ENCODE data around the gene ALDH16A1.
A peak's percentile ranks its signal among the peaks of the same experiment; 100 is the strongest.

Gene ALDH16A1

DNA sequence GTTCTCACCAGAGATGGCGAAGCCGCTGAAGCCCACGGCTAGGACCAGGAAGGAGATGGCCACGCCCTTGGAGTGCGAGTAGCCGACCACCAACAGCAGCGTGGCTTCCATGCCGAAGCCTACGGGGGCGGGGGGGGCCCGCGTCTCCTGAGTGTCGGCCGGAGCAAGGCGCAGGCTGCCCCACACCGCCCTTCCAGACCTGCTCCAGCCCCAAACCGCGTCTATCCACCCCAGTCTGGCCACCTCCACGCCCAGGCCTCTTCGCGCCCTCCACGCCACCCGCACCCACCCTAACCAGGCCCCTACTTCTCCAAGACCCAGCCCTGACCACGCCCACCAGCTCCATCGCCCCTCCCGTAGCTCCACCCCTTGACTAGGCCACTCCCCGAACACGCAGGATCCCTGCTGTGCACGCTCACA, 21.7 kb upstream of the ALDH16A1 start:
- H3K9me3 Mint-ChIP-seq, result no peaks in the 10 kb centered on the region
- no peak overlapping the region for H3K4me3 Mint-ChIP-seq
- H3K36me3 Mint-ChIP-seq, result peaks cover 2% of the 10 kb centered on the region
- peaks cover 43% of the 10 kb centered on the region for H3K4me1 Mint-ChIP-seq
- H3K27ac Mint-ChIP-seq, result no peak overlapping the region
- H3K27me3 Mint-ChIP-seq, result peaks cover 66% of the 10 kb centered on the region

DNA sequence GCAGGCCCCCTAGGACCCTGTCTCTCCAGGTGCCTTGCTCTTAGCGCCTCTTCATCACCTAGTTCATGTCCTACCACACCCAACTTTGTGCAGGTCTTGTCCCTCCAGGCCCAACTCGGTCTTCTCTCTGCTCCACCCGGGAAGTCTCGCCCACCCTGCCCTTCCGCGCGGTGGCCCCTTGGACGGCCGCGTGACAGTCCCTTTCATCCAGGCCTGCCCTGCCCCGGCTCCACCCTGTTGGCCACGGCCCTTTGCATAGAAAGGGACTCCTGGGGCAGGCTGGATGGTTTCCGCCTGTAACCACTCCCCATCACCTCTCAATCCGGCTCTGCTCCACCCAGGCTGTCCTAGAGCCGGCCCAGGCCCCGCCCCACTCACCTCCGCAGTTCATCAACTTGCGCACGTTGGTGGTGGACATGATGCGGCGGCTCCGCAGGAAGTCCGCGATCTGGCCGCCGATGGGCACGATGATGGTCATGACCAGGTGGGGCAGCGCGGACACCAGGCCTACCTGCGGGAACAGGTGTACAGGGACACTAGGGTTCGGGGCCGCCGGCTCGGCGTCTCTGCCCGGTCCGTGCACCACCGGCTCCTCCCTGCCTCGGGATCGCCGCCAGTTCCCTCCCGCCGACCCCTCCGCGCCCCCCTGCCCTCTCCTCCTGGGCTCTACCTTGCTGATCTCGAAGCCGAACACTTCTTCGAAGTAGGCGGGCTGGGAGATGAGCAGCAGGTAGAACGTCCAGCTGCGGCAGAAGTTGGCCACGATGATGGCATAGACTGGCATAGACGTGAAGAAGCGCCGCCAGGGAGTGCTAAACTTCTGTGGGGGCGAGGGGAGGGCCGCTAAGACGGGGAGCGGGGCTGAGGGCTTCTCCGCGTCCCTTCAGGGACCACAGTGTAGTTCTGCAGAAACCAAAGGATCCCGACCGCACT, 20.6 kb upstream of the ALDH16A1 start:
- peaks cover 33% of the 10 kb centered on the region for H3K4me1 Mint-ChIP-seq
- peaks cover 2% of the 10 kb centered on the region for H3K36me3 Mint-ChIP-seq
- H3K9me3 Mint-ChIP-seq, result no peaks in the 10 kb centered on the region
- H3K4me3 Mint-ChIP-seq, result no peak overlapping the region
- H3K27me3 Mint-ChIP-seq, result peaks cover 62% of the 10 kb centered on the region
- H3K27ac Mint-ChIP-seq, result no peak overlapping the region

DNA sequence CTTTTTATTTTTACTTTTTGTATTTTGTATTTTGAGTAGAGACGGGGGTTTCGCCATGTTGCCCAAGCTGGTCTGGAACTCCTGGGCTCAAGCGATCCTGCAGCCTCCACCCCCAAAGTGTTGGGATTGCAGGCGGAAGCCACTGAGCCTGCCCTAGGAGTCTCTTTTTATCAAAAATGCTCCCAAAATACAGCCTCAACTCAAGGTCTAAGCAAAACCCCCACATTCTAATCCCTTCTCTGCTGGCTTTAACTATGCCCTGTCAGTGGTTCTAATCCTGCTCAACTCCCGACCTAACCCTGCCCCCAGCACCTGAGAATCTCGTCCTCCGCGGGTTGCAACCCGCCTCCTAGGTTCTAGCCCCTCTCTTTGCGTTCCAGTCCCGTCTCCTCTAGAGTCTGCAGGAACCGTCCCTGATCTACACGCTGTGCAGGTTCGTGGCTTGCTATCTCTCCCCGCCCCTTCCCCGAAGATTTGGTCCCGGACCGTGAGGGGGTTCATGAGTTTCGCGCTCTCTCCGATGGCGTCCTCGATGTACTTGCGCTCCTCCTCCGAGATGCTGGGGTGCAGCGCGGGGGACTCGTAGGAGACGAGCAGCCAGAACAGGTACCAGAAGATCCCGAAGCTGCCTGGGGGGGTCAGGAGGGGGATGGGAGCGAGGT, 19.7 kb upstream of the ALDH16A1 start:
- H3K9me3 Mint-ChIP-seq, result no peaks in the 10 kb centered on the region
- H3K4me3 Mint-ChIP-seq, result peak overlapping the region; percentile 5
- no peak overlapping the region for H3K27ac Mint-ChIP-seq
- H3K27me3 Mint-ChIP-seq, result peaks cover 64% of the 10 kb centered on the region
- H3K4me1 Mint-ChIP-seq, result peaks cover 25% of the 10 kb centered on the region
- H3K36me3 Mint-ChIP-seq, result peaks cover 2% of the 10 kb centered on the region

DNA sequence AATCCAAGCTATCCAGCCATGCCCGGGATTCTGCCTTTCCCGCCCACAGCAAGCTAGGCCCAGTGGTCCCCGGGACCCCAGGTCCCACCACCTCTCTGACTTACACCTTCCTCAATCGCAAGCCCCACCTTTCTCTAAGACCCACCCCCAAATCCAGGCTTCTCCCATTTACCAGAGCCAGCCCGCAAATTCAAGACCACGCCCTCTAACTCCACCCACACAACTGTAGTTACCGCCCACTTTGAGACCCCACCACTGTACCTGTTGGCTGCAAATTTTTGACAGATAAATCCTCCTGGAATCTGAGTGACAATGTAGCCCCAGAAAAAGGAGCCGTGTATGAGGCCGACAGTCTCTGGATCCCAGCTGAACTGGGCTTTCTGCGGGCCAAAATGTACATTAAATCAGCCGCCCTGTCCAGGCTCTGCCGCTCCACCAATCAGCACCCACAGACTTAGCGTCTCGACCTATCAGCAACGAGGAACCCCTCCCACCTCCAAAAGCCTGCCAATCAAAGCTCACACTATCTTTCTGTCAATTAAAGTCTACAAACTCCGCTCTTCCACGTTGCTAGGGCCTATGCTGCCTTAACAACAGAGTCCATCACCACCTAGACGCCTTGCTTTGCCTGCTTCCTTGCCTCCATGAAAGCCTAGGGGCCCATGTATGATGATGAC, 18.0 kb upstream of the ALDH16A1 start:
- Mint-ChIP-seq H3K36me3 (peaks cover 2% of the 10 kb centered on the region), H3K27ac (peak overlapping the region; percentile 5), H3K4me3 (no peak overlapping the region), H3K27me3 (peaks cover 69% of the 10 kb centered on the region), H3K4me1 (peaks cover 20% of the 10 kb centered on the region), H3K9me3 (no peaks in the 10 kb centered on the region)

DNA sequence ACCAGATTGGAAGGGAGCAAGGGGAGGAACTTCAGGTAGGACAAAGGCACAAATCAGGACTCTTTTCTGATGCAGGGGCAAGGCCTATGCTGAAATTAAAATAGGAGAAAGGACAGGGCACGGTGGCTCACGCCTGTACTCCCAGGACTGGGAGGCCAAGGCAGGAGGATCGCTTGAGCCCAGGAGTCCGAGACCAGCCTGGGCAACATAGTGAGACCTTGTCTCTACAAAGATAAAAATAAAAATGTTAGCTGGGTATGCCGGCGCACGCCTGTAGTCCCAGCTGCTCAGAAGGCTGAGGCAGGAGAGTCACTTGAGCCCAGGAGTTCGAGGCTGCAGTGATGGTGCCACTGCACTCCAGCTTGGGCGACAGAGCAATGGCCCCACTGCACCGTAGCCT, 17.4 kb upstream of the ALDH16A1 start:
- H3K27me3 Mint-ChIP-seq, result peaks cover 69% of the 10 kb centered on the region
- peaks cover 2% of the 10 kb centered on the region for H3K36me3 Mint-ChIP-seq
- peak overlapping the region; percentile 38 for H3K27ac Mint-ChIP-seq
- peaks cover 24% of the 10 kb centered on the region for H3K4me1 Mint-ChIP-seq
- no peak overlapping the region for H3K4me3 Mint-ChIP-seq
- no peaks in the 10 kb centered on the region for H3K9me3 Mint-ChIP-seq

DNA sequence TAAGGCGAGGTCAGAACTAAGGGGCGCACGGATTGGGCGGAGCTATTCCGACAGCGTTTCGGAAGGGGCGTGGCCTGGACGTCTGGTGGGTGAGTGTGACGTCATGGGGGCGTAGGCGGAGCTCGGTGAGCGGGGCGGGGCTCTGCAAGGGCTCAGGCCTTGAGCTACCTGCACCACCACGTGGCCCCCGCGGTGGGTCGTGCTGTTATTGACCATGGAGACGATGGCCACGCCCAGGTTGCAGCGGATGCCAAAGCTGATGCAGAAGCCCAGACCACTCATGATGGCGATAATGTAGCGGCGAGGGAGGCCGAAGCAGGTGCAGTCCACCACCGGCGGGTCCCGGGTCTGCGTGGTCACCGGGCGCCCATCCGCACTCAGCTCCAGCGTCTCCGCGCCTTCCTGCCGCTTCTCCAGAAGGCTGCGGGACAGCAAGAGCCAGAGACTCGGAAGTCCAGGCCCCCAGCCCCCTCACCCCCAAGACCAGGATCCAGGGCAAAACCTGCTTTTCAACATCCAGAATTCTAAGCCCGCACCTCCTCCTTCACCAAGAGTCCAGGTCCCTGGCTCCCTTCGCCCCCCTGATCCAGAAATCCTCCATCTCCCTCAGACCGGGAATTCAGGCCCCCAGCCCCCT, 16.5 kb upstream of the ALDH16A1 start:
- peaks cover 28% of the 10 kb centered on the region for H3K4me1 Mint-ChIP-seq
- no peaks in the 10 kb centered on the region for H3K36me3 Mint-ChIP-seq
- no peaks in the 10 kb centered on the region for H3K9me3 Mint-ChIP-seq
- peak overlapping the region; percentile 70 for H3K27ac Mint-ChIP-seq
- no peak overlapping the region for H3K4me3 Mint-ChIP-seq
- peaks cover 70% of the 10 kb centered on the region for H3K27me3 Mint-ChIP-seq

DNA sequence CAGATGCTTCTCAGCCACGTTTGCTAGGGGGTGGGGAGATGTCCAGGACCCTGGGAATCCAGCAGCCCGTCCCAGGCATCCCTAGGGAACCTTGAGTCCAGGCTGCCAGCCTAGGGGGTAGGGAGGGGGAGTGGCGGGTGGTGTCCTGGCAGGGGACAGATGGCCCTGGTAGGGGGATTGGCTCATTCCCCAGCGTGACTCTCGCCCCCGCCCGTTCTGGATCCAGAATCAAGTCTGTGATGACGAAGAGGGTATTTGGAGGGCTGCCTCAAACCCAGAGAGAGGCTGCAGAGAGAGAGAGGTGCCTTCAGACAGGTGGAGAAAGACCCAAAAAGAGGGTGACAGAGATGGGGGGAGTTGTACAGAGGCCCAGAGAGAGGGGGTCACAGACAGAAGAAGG, 15.8 kb upstream of the ALDH16A1 start:
- H3K4me3 Mint-ChIP-seq, result no peak overlapping the region
- H3K27me3 Mint-ChIP-seq, result peaks cover 73% of the 10 kb centered on the region
- no peak overlapping the region for H3K27ac Mint-ChIP-seq
- no peaks in the 10 kb centered on the region for H3K36me3 Mint-ChIP-seq
- H3K4me1 Mint-ChIP-seq, result peaks cover 32% of the 10 kb centered on the region
- no peaks in the 10 kb centered on the region for H3K9me3 Mint-ChIP-seq

DNA sequence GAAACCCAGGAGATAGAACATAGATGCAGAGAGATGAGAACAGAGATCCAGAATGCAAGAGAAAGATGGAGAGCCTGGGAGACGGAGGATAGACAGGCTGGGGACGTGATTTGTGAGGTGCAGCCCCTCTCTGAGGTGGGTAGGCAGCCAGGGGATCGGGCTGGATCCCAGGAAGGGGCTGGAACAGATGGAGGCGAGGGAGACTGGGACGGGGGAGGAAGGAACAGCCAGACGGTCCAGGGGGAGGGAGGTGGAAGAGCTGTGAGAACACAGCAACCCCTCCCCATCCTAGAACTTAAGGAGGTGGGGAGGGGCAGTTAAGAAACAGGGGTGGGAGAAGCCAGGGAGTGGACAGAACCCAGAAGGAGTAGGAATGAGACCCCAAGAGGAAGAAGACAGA, 14.8 kb upstream of the ALDH16A1 start:
- Mint-ChIP-seq H3K27me3 (peaks cover 68% of the 10 kb centered on the region), H3K36me3 (no peaks in the 10 kb centered on the region), H3K9me3 (no peaks in the 10 kb centered on the region), H3K4me3 (no peak overlapping the region), H3K4me1 (peaks cover 29% of the 10 kb centered on the region), H3K27ac (no peak overlapping the region)

DNA sequence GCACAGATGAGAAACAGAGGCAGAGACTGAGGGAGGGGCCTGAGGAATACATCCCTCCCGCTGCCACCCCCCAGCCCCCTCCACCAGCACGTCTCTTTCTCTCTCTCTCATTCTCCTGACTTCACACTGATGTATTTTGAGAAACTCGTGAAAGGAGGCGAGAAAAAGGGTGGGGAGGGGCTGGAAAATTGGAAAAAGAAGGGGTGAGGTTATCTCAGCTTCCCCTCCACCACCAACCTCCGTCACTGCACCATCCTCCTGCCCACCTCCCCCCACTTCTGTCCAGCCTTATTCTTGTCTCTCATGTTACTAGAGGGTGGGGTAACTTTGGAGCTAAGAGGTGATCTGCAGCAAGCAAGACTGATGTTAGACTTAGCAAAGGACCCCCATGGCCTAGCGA, 13.2 kb upstream of the ALDH16A1 start:
- no peak overlapping the region for H3K4me3 Mint-ChIP-seq
- peaks cover 33% of the 10 kb centered on the region for H3K4me1 Mint-ChIP-seq
- no peaks in the 10 kb centered on the region for H3K9me3 Mint-ChIP-seq
- peaks cover 62% of the 10 kb centered on the region for H3K27me3 Mint-ChIP-seq
- no peak overlapping the region for H3K27ac Mint-ChIP-seq
- no peaks in the 10 kb centered on the region for H3K36me3 Mint-ChIP-seq

DNA sequence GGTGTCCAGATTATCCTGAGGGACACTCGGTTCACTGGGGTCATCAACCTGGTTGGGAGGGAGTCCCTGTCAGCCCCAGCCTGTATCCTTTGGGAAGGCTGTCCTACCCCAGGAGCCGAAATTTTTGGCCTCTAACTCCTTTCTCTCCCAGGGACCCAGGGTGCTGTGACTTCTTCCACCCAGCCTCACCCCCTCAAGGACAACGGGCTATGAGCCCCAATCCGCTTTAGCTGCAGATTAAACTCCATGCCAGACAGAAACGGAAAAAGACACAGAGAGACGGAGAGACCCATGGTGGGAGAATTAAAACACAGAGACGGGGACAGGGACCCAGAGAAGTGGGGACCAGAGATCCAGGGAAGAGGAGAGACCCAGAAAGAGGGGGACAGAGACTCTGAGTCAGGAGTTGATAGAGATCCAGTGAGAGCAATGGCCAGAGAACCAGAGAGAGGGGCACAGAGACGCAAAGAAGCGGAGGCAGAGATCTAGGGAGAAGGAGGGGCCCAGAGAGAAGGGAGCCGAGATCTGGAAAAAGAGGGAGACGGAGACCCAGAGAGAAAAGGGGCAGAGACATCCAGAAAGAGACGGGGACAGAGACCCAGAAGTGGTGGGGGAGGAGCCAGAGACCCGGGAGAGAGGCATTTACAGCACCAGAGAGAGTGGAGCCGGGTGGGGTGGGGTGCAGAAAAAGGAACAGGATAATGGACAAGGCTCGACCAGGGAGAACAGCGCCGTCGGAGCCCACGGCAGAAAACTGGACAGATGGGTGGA, 12.4 kb upstream of the ALDH16A1 start:
- H3K36me3 Mint-ChIP-seq, result no peaks in the 10 kb centered on the region
- peaks cover 54% of the 10 kb centered on the region for H3K27me3 Mint-ChIP-seq
- H3K27ac Mint-ChIP-seq, result no peak overlapping the region
- H3K4me3 Mint-ChIP-seq, result peak overlapping the region; percentile 83
- H3K4me1 Mint-ChIP-seq, result peaks cover 38% of the 10 kb centered on the region
- H3K9me3 Mint-ChIP-seq, result no peaks in the 10 kb centered on the region

DNA sequence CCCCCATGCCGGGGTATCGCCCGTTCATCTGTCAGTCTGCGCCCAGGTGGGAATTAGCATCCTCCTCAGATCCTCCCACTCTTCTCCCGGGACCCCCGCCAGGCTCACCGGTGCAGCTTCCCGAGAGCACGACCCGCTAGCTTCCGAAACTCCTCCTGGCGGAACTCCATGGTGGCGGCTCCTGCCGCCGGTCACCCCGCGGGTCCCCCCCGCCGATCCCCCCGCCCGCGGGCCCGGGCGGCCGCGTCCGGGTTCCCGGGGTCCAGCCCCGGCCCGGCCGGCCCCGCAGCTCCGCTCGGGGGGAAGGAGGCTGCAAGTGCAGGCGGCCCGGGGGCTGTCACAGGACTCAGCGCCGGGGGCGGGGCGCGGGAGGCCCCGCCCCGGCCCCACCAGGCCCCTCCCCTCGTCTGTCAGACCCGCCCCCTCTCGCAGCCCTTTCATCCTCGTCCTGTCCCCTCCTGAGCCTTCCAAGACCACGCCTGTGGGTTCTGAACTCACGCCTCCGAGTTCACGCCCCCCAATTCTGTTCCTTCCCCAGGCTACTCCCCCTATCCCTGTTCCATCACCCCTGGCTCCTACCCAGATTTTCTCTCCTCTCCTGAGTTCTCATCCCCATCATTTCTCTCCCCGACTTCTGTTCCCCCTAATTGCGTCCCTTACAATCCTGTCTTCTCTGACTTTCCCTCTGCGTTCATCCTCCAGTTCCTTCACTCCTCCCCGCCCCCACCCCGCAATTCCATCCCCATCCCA, 11.6 kb upstream of the ALDH16A1 start, which contains the start of gene SLC17A7:
SLC17A7 (minus strand) TSS at position 318 of the 750 bp plus-strand sequence; CDS start at position 170, 148 bp downstream.
- Mint-ChIP-seq H3K27me3 (peaks cover 46% of the 10 kb centered on the region), H3K4me1 (peaks cover 33% of the 10 kb centered on the region), H3K27ac (peak within 1 kb of the TSS; percentile 57), H3K4me3 (peak within 1 kb of the TSS; percentile 83), H3K36me3 (no peaks in the 10 kb centered on the region), H3K9me3 (no peaks in the 10 kb centered on the region)

DNA sequence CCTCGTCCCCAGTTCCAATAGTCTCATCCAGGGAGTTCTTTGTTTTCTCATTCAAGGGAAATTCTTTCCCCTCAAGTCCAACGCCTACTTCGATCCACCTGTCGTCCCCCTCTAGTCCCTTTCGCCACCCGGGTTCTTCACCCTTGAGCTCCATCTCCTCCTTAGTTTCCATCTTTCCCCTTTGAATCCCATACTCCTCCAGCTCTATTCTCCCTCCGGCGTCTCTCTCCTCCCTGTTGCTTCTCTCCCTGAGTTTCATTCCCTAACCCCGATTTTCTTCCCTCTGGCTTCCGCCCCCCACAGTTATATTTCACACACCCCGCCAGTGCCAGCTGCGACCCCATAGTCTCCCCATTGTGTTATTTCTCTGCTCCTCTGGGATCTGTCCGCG, 11.1 kb upstream of the ALDH16A1 start:
- Mint-ChIP-seq H3K36me3 (no peaks in the 10 kb centered on the region), H3K27ac (peak overlapping the region; percentile 57)

DNA sequence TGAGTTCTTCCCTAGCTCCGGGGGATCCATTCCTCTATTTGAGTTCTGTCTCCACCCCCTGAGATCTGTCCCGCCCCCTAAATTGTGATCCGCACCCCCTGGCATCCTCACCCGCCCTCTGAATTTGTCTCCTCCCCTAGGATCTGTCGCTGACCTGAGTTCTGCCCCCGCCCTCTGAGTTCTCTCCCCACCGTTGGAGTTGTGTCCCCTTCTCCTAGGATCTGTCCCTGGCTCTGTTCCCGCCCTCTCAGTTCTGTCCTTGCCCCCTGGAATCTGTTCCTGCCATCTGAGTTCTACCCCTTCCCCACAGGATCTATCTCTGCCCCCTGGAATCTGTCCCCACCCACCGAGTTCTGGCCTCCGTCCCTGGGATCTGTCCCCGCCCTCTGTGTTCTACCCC, 10.7 kb upstream of the ALDH16A1 start:
- Mint-ChIP-seq H3K4me3 (peak overlapping the region; percentile 78), H3K4me1 (peaks cover 33% of the 10 kb centered on the region), H3K27me3 (peaks cover 41% of the 10 kb centered on the region), H3K36me3 (no peaks in the 10 kb centered on the region), H3K9me3 (no peaks in the 10 kb centered on the region), H3K27ac (no peak overlapping the region)

More for the DNA sequence above, 11.1 kb upstream of the ALDH16A1 start:
- Mint-ChIP-seq H3K27me3 (peaks cover 43% of the 10 kb centered on the region), H3K4me1 (peaks cover 33% of the 10 kb centered on the region), H3K9me3 (no peaks in the 10 kb centered on the region), H3K4me3 (peak overlapping the region; percentile 78)

DNA sequence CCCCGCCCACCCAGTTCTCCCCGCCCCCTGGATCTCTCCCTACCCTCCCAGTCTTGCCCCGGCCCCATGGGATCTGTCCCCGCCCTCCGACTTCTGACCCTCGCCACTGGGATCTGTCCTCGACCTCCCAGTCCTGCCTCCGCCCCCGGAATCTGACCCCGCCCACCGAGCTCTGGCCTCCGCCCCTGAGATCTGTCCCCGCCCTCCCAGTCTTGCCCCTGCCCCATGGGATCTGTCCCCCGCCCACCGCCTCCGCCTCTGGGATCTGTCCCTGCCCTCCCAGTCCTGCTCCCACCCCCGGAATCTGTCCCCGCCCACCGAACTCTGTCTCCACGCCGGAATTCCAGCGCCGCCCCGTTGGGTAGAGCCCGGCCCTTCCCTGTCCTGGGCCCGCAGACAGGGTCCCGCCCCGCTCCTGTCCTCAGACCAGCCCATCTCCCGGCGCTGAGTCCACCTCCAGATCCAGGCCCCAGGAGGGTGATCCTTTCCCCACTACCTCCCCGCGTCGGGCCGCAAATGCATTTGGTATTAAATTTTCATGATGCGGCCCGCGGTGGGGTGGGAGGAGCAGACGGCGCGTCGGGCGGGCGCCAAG, 10.2 kb upstream of the ALDH16A1 start:
- Mint-ChIP-seq H3K4me3 (peak overlapping the region; percentile 78), H3K9me3 (no peaks in the 10 kb centered on the region), H3K4me1 (peaks cover 33% of the 10 kb centered on the region), H3K27me3 (peaks cover 37% of the 10 kb centered on the region), H3K36me3 (no peaks in the 10 kb centered on the region), H3K27ac (no peak overlapping the region)

All from activated naive CD4-positive, alpha-beta T cell treated with anti-CD3 and anti-CD28 coated beads, Interleukin-2, amount 50 U/mL, for 24 hours (primary cell).